ENCODE data around the gene RELA. TPM values are rescaled to one million over a fixed set of nuclear protein-coding genes. Genes with fewer than 3 reads are reported as not detected.

The RELA gene
- total RNA-seq, 1 experiment from 2014 or later: 54.9 TPM

- no peak overlapping the region for H3K4me3 ChIP-seq (ENCODE audit: low read depth, low read length)
- no peak for TF ChIP-seq CTCF (IDR thresholded peaks at IDR 0.05; ENCODE audit: insufficient read depth in 1 of 2, low read depth in 1 of 2, low read length in 1 of 2, severe bottlenecking in 1 of 2, unreplicated experiment in 1 of 2)
- intact Hi-C loops (cut with micrococcal nuclease; ENCODE audit: unreplicated experiment): loop anchor here (5.0 kb wide), 1 partner anchor 207 kb away; the partner anchor contains the start of gene CFL1
- no peaks in the 10 kb centered on the region for H3K9me3 Mint-ChIP-seq (ENCODE audit: unreplicated experiment)
- DNase-seq: peak in 1 of 2 experiments; percentile 35
- CTCF ChIA-PET: interaction anchor here (0.7 kb wide), 1 partner anchor 76 kb away, joined by 3 read pairs; no protein-coding TSS in a partner anchor
- no peaks in the 10 kb centered on the region for H3K36me3 ChIP-seq (ENCODE audit: control insufficient read depth, insufficient read depth, low read length)
- H3K4me1 Mint-ChIP-seq (ENCODE audit: low read depth, unreplicated experiment): peaks cover 18% of the 10 kb centered on the region
- peaks cover 33% of the 10 kb centered on the region for H3K4me1 ChIP-seq
- H3K27me3 ChIP-seq (replicated peaks; ENCODE audit: control insufficient read depth, insufficient read depth, low read length): no peaks in the 10 kb centered on the region
- no peaks in the 10 kb centered on the region for H3K27me3 Mint-ChIP-seq (ENCODE audit: insufficient read depth, unreplicated experiment)
- no peak overlapping the region for H3K4me3 Mint-ChIP-seq (ENCODE audit: unreplicated experiment)
- H3K9me3 ChIP-seq: no peaks in the 10 kb centered on the region
- no TSS peak for BruUV-seq (replicated peaks)
- H3K36me3 Mint-ChIP-seq (ENCODE audit: insufficient read depth, unreplicated experiment): peaks cover 38% of the 10 kb centered on the region
- POLR2A ChIA-PET: no interaction called here
- H3K27ac Mint-ChIP-seq (ENCODE audit: unreplicated experiment): no peak overlapping the region
Measured at GRCh38 chr11:65649656-65650546, 12.8 kb downstream of the RELA start.

DNA sequence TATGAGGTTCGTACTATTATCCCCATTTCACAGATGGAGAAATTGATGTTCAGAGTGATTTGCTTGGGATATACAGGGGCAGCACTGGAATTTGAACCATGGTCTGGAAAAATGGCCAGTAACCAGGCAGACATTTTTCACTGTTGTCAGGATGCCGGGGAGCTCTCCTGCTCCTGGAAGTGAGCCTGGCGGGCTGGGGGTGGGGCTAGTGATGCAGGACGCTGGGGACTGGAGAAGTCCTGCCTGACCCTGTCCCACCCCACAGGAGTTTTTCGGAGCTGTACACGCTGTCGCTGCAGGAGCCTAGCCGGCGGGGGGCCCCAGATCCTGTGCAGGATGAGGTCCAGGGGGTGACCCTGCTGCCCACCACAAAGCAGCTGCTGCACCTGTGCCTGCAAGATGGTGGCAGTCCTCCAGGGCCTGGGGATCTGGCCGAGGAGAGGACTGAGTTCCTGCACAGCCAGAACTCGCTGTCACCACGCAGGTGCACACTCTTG lies 13.7 kb downstream of the RELA start:
- CTCF ChIA-PET: no interaction called here
- Mint-ChIP-seq H3K27me3 (ENCODE audit: insufficient read depth, unreplicated experiment) (no peaks in the 10 kb centered on the region), H3K36me3 (ENCODE audit: insufficient read depth, unreplicated experiment) (peaks cover 34% of the 10 kb centered on the region), H3K9me3 (ENCODE audit: unreplicated experiment) (no peaks in the 10 kb centered on the region), H3K27ac (ENCODE audit: unreplicated experiment) (no peak overlapping the region), H3K4me3 (ENCODE audit: unreplicated experiment) (no peak overlapping the region), H3K4me1 (ENCODE audit: low read depth, unreplicated experiment) (peaks cover 24% of the 10 kb centered on the region)
- Histone ChIP-seq H3K27me3 (replicated peaks; ENCODE audit: control insufficient read depth, insufficient read depth, low read length) (no peaks in the 10 kb centered on the region), H3K36me3 (ENCODE audit: control insufficient read depth, insufficient read depth, low read length) (no peaks in the 10 kb centered on the region), H3K9me3 (no peaks in the 10 kb centered on the region), H3K4me1 (peaks cover 33% of the 10 kb centered on the region), H3K4me3 (ENCODE audit: low read depth, low read length) (no peak overlapping the region)
- TF ChIP-seq CTCF (IDR thresholded peaks at IDR 0.05; ENCODE audit: insufficient read depth in 1 of 2, low read depth in 1 of 2, low read length in 1 of 2, severe bottlenecking in 1 of 2, unreplicated experiment in 1 of 2): no peak
- POLR2A ChIA-PET: no interaction called here
- DNase-seq: peak in 1 of 2 experiments; percentile 34
- BruUV-seq (replicated peaks): no TSS peak
- intact Hi-C loops (cut with micrococcal nuclease; ENCODE audit: unreplicated experiment): no loop called here

GRCh38 chr11:65646958-65647701 lies 15.6 kb downstream of the RELA start:
- H3K27me3 Mint-ChIP-seq (ENCODE audit: insufficient read depth, unreplicated experiment): no peaks in the 10 kb centered on the region
- DNase-seq: peak in 1 of 2 experiments; percentile 76
- Histone ChIP-seq H3K4me1 (peaks cover 23% of the 10 kb centered on the region), H3K9me3 (no peaks in the 10 kb centered on the region), H3K4me3 (ENCODE audit: low read depth, low read length) (peak overlapping the region; percentile 79), H3K36me3 (ENCODE audit: control insufficient read depth, insufficient read depth, low read length) (no peaks in the 10 kb centered on the region), H3K27me3 (replicated peaks; ENCODE audit: control insufficient read depth, insufficient read depth, low read length) (no peaks in the 10 kb centered on the region)
- no peak for TF ChIP-seq CTCF (IDR thresholded peaks at IDR 0.05; ENCODE audit: insufficient read depth in 1 of 2, low read depth in 1 of 2, low read length in 1 of 2, severe bottlenecking in 1 of 2, unreplicated experiment in 1 of 2)
- CTCF ChIA-PET: interaction anchor here (1.0 to 1.2 kb wide), 3 partner anchors 40 to 238 kb away, joined by 3 to 4 read pairs (median 3); partner anchors contain the start of gene MUS81
- peak overlapping the region; percentile 64 for H3K27ac Mint-ChIP-seq (ENCODE audit: unreplicated experiment)
- TSS peak; percentile 14 for BruUV-seq (replicated peaks)
- H3K9me3 Mint-ChIP-seq (ENCODE audit: unreplicated experiment): no peaks in the 10 kb centered on the region
- POLR2A ChIA-PET: interaction anchor here (0.6 to 0.9 kb wide), 5 partner anchors 12 to 485 kb away, joined by 4 to 9 read pairs (median 6); partner anchors contain the start of genes EHBP1L1 and RELA
- H3K4me3 Mint-ChIP-seq (ENCODE audit: unreplicated experiment): peak overlapping the region; percentile 79
- H3K36me3 Mint-ChIP-seq (ENCODE audit: insufficient read depth, unreplicated experiment): peaks cover 15% of the 10 kb centered on the region
- intact Hi-C loops (cut with micrococcal nuclease; ENCODE audit: unreplicated experiment): no loop called here
- H3K4me1 Mint-ChIP-seq (ENCODE audit: low read depth, unreplicated experiment): peaks cover 22% of the 10 kb centered on the region
